HepG2 (cell line): Measurements from ENCODE around the gene NPIPB6. TPM values are rescaled to one million over a fixed set of nuclear protein-coding genes. Genes with fewer than 3 reads are reported as not detected.

Source experiments
- ATF1 ChIP-seq: IDR thresholded peaks from 2 replicates; pipeline ENCODE4 v1.6.1; 2016; ENCODE audit warnings: mild to moderate bottlenecking, control low read depth
- ATRX ChIP-seq: sonication (generic); formaldehyde crosslinking; IDR thresholded peaks from 2 replicates; pipeline ENCODE4 v1.4.0; 2020; ENCODE audit warnings: missing genetic modification reagents, borderline replicate concordance
- FOSL1 ChIP-seq: sonication (generic); formaldehyde crosslinking; IDR thresholded peaks from 2 replicates; pipeline ENCODE4 v1.9.0; 2021; ENCODE audit warnings: missing genetic modification reagents, borderline replicate concordance
- KMT2A ChIP-seq: sonication (generic); formaldehyde crosslinking; IDR thresholded peaks from 2 replicates; pipeline ENCODE4 v1.4.0; 2020; ENCODE audit warnings: missing genetic modification reagents
- NFIB ChIP-seq: sonication (generic); formaldehyde crosslinking; IDR thresholded peaks from 2 replicates; pipeline ENCODE4 v1.9.0; 2021; ENCODE audit warnings: missing genetic modification reagents, mild to moderate bottlenecking, borderline replicate concordance
- NFKBIZ ChIP-seq: IDR thresholded peaks from 2 replicates; pipeline ENCODE4 v1.6.1; 2018; ENCODE audit warnings: missing genetic modification reagents, missing compliant biosample characterization
- POLR2AphosphoS2 ChIP-seq: IDR thresholded peaks from 2 replicates; pipeline ENCODE4 v1.6.1; 2011; ENCODE audit warnings: low read depth, low read length, improper control_type of control experiment
- RXRB ChIP-seq: IDR thresholded peaks from 2 replicates; pipeline ENCODE4 v1.6.1; 2016; ENCODE audit warnings: borderline replicate concordance, missing genetic modification reagents, missing compliant biosample characterization
- SMAD9 ChIP-seq: sonication (generic); formaldehyde crosslinking; IDR thresholded peaks from 2 replicates; pipeline ENCODE4 v1.5.1; 2020; ENCODE audit warnings: mild to moderate bottlenecking, missing genetic modification reagents
- TOPORS ChIP-seq: sonication (generic); formaldehyde crosslinking; IDR thresholded peaks from 2 replicates; pipeline ENCODE4 v1.8.0; 2023; ENCODE audit warnings: mild to moderate bottlenecking, missing genetic modification reagents
- ZBTB37 ChIP-seq: sonication (generic); formaldehyde crosslinking; IDR thresholded peaks from 2 replicates; pipeline ENCODE4 v1.4.0; 2020; ENCODE audit warnings: mild to moderate bottlenecking, missing genetic modification reagents
- ZNF333 ChIP-seq: sonication (generic); formaldehyde crosslinking; IDR thresholded peaks from 2 replicates; pipeline ENCODE4 v1.4.0; 2020; ENCODE audit warnings: mild to moderate bottlenecking, missing genetic modification reagents, borderline replicate concordance
- ZNF496 ChIP-seq: sonication (generic); formaldehyde crosslinking; IDR thresholded peaks from 2 replicates; pipeline ENCODE4 v1.8.1; 2023; ENCODE audit warnings: mild to moderate bottlenecking, moderate library complexity, missing genetic modification reagents; ENCODE audit not compliant: insufficient replicate concordance
- ZNF552 ChIP-seq: sonication (generic); formaldehyde crosslinking; IDR thresholded peaks from 2 replicates; pipeline ENCODE4 v1.9.0; 2022; ENCODE audit warnings: missing genetic modification reagents, mild to moderate bottlenecking, borderline replicate concordance
- ZNF687 ChIP-seq: sonication (generic); formaldehyde crosslinking; IDR thresholded peaks from 2 replicates; pipeline ENCODE4 v1.5.1; 2020; ENCODE audit warnings: mild to moderate bottlenecking, missing genetic modification reagents, moderate library complexity
- ZSCAN12 ChIP-seq: sonication (generic); formaldehyde crosslinking; IDR thresholded peaks from 2 replicates; pipeline ENCODE4 v1.9.0; 2021; ENCODE audit warnings: mild to moderate bottlenecking, missing genetic modification reagents
- polyA plus RNA-seq, 8 experiments: library from polyadenylated mRNA; depleted of rRNA in 3 of 8; stranded (reverse) in 7 of 8; unstranded in 1 of 8; fragments of >200 nt; fragmentation: Illumina TruSeq in 4 of 8; extraction: Trizol in 4 of 8; gene quantifications; 2 replicates each; pipeline versions ENCODE4 v1.2.1 to v1.2.3, GENCODE V29; 2011 to 2016; ENCODE audit warnings: low read depth in 4 of 8, missing spikeins in 1 of 8, mixed read lengths in 1 of 8; ENCODE audit not compliant: insufficient read depth in 1 of 8
- total RNA-seq, 5 experiments: library from RNA; depleted of rRNA; stranded (reverse); fragments of >200 nt; fragmentation: Illumina TruSeq; extraction: Trizol; gene quantifications; 2 replicates each; pipeline ENCODE4 v1.2.3, GENCODE V29; 2016; ENCODE audit warnings: low read depth in 1 of 5
- TF ChIP-seq, protein P1 (sequence below): sonication (generic); formaldehyde crosslinking; IDR thresholded peaks from 2 replicates; pipeline ENCODE4; 2020; ENCODE audit warnings: missing genetic modification reagents, mild to moderate bottlenecking, borderline replicate concordance
- TF ChIP-seq, protein P2 (sequence below): sonication (generic); formaldehyde crosslinking; IDR thresholded peaks from 2 replicates; pipeline ENCODE4 v1.5.0; 2020; ENCODE audit warnings: missing genetic modification reagents
- TF ChIP-seq, protein P3 (sequence below): sonication (generic); formaldehyde crosslinking; conservative IDR thresholded peaks from 2 replicates; pipeline ENCODE4 v1.4.0; 2020; ENCODE audit warnings: missing genetic modification reagents

Gene NPIPB6
- total and polyA plus RNA-seq, 2 of the 13 experiments (the other 11 are each of a cell fraction or from before 2014, with no cell fraction given): 0.25 TPM; not detected in 1

DNA sequence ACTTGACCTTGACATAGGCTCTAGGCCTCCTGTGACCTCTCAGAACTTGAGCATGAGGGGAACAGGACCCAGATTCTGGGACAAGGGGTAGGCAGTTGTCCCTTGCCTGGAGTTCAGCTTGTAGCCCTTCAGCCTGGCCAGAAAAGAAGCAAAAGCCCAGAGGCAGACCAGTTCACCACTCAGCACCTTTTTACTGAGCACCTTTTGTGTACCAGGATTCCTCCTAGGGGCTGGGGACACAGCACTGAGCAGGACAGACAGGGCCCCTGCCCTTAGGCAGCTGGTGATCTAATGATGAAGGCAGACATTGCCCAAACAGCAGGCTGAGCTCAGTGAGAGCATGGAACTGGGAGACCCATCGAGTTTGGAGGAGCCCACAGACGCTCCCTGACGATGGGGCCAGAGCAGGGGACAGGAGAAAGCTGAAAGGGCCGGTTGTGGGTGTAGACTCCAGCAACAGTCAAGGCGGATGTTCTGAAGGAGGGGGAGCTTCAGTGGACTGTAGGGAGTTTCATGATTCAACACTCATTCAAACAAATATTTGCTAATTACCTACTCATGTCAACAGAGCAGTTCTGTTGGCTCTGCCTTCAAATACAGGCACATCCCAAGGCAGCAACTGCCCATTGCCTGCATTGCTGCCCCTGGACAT is 38.9 kb downstream of the NPIPB6 start (continued):
- TF ChIP-seq ZNF687 (peak; percentile 49), POLR2AphosphoS2 (no peak), ZBTB37 (CRISPR knock-in tag) (no peak; the same call in 1 of the 2 replicates), TOPORS (no peak), FOSL1 (CRISPR knock-in tag) (no peak), ATF1 (CRISPR knock-in tag) (no peak), ATRX (CRISPR knock-in tag) (no peak), NFKBIZ (CRISPR knock-in tag) (no peak), NFIB (CRISPR knock-in tag) (no peak), KMT2A (CRISPR knock-in tag) (no peak), ZSCAN12 (CRISPR knock-in tag) (no peak), ZNF496 (CRISPR knock-in tag) (no peak), SMAD9 (CRISPR knock-in tag) (no peak), ZNF552 (CRISPR knock-in tag) (no peak), RXRB (CRISPR knock-in tag) (peak; percentile 59; the same call in 1 of the 2 replicates), ZNF333 (no peak)
- TF ChIP-seq, protein P1, sequence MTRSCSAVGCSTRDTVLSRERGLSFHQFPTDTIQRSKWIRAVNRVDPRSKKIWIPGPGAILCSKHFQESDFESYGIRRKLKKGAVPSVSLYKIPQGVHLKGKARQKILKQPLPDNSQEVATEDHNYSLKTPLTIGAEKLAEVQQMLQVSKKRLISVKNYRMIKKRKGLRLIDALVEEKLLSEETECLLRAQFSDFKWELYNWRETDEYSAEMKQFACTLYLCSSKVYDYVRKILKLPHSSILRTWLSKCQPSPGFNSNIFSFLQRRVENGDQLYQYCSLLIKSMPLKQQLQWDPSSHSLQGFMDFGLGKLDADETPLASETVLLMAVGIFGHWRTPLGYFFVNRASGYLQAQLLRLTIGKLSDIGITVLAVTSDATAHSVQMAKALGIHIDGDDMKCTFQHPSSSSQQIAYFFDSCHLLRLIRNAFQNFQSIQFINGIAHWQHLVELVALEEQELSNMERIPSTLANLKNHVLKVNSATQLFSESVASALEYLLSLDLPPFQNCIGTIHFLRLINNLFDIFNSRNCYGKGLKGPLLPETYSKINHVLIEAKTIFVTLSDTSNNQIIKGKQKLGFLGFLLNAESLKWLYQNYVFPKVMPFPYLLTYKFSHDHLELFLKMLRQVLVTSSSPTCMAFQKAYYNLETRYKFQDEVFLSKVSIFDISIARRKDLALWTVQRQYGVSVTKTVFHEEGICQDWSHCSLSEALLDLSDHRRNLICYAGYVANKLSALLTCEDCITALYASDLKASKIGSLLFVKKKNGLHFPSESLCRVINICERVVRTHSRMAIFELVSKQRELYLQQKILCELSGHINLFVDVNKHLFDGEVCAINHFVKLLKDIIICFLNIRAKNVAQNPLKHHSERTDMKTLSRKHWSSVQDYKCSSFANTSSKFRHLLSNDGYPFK (CRISPR knock-in tag): no peak
- TF ChIP-seq, protein P2, sequence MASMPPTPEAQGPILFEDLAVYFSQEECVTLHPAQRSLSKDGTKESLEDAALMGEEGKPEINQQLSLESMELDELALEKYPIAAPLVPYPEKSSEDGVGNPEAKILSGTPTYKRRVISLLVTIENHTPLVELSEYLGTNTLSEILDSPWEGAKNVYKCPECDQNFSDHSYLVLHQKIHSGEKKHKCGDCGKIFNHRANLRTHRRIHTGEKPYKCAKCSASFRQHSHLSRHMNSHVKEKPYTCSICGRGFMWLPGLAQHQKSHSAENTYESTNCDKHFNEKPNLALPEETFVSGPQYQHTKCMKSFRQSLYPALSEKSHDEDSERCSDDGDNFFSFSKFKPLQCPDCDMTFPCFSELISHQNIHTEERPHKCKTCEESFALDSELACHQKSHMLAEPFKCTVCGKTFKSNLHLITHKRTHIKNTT (CRISPR knock-in tag): no peak
- TF ChIP-seq, protein P3, sequence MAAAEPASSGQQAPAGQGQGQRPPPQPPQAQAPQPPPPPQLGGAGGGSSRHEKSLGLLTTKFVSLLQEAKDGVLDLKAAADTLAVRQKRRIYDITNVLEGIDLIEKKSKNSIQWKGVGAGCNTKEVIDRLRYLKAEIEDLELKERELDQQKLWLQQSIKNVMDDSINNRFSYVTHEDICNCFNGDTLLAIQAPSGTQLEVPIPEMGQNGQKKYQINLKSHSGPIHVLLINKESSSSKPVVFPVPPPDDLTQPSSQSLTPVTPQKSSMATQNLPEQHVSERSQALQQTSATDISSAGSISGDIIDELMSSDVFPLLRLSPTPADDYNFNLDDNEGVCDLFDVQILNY: no peak
